ENCODE measurements around the gene LAMB3.

The LAMB3 gene

DNA sequence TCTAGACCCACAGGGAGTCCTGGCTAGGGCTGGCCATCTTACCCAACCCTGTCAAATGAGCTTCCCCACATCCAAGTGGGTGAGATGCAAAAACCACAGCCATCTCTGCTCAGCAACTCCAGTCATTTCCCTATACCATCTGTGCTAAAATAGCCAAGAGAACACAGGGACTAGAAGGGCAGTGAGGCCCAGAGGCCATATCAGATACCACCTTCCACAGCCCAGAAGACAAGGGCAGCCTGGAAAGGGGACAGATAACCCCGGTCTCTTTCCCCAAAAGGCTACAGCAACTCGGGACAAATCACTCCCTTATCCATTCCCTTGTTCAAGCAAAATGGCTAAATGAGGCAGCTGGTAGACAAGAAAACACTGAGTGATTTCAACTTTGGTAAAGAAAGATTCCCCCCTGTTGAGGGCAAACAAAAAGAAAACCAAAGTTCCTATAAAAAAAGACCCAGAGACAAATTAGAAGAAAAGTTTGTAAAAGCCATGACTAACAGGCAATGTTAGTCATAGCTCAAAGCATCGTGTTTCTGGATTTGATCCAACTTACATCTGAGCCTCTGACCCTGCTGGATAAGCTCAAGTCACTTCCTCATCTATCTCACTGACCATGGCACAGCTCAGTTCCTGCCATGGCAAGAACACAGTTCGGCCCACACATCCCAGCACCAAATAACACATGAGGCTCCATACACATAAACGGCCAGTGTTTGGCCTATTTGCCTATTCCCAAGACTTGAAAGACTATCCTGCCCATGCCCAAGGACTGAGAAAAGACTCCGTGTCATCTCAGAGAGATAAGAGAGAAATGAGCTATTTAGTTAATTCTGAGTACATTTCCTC lies 3.1 kb downstream of the LAMB3 start:
- no peak overlapping the region for H3K27ac ChIP-seq
- TF ChIP-seq, protein P1, sequence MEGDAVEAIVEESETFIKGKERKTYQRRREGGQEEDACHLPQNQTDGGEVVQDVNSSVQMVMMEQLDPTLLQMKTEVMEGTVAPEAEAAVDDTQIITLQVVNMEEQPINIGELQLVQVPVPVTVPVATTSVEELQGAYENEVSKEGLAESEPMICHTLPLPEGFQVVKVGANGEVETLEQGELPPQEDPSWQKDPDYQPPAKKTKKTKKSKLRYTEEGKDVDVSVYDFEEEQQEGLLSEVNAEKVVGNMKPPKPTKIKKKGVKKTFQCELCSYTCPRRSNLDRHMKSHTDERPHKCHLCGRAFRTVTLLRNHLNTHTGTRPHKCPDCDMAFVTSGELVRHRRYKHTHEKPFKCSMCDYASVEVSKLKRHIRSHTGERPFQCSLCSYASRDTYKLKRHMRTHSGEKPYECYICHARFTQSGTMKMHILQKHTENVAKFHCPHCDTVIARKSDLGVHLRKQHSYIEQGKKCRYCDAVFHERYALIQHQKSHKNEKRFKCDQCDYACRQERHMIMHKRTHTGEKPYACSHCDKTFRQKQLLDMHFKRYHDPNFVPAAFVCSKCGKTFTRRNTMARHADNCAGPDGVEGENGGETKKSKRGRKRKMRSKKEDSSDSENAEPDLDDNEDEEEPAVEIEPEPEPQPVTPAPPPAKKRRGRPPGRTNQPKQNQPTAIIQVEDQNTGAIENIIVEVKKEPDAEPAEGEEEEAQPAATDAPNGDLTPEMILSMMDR (conservative IDR thresholded peaks at IDR 0.05), result no peak

DNA sequence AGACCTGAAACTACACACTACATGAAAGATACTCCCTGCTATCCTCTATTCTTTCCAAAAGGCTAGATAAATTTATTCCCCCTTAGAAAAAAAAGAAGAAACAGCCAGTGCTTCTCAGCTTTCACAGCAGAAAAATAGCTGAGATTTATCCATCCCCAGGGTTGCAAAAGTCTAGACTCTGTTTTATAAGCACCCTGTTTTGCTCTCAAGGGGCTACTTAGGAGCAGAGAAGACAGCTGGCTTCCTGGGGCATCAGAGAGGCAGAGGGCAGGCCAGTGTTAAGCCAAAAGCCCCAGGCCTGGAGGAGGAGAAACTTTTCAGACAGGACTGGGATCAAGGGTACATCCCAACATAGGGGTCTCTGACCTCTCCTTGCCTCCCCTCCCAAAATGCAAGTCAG lies 3.9 kb downstream of the LAMB3 start:
- no peak overlapping the region for H3K27ac ChIP-seq
- TF ChIP-seq, protein P1 (conservative IDR thresholded peaks at IDR 0.05), result no peak

DNA sequence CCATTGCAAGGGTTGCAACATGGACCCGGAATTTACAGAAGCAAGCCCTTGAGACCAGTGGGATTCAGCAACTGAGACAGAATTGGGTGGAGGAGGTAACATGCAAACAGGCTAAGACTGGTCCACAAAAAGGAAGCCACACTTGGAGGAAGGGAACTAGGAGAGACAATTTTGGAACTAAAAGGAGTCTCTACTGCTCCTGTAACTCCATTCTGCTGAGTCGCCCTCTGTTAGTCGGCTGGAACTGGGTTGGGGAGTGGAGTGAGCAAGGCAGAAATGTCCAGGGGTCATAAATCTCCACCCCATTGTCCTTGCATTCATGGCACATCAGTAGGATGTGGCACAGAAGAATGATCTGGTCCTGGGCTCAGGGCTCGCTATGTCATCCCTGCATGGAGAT lies 5.1 kb downstream of the LAMB3 start:
- TF ChIP-seq, protein P1 (conservative IDR thresholded peaks at IDR 0.05), result no peak

DNA sequence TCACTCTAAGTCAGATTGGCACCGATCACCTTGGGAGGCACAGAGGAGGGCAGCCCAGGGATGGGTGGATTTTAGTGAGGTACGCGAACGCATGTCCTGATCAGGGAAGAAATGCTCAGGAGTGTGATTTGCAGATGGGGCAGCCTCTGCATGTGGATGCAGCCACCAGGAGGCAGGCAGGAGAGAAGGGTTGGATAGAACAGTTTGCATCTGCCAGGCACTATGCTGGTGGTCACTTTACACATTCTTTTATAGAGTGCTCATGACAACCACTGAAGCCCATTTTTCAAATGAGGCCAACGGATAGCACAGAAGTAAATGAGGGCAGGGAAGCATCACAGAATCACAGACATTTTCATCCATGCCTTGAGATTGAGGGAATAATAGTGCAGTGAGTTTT lies 5.7 kb downstream of the LAMB3 start:
- TF ChIP-seq, protein P1 (conservative IDR thresholded peaks at IDR 0.05), result no peak
- H3K27ac ChIP-seq, result no peak overlapping the region

More for the DNA sequence above, 5.1 kb downstream of the LAMB3 start:
- H3K27ac ChIP-seq, result no peak overlapping the region

DNA sequence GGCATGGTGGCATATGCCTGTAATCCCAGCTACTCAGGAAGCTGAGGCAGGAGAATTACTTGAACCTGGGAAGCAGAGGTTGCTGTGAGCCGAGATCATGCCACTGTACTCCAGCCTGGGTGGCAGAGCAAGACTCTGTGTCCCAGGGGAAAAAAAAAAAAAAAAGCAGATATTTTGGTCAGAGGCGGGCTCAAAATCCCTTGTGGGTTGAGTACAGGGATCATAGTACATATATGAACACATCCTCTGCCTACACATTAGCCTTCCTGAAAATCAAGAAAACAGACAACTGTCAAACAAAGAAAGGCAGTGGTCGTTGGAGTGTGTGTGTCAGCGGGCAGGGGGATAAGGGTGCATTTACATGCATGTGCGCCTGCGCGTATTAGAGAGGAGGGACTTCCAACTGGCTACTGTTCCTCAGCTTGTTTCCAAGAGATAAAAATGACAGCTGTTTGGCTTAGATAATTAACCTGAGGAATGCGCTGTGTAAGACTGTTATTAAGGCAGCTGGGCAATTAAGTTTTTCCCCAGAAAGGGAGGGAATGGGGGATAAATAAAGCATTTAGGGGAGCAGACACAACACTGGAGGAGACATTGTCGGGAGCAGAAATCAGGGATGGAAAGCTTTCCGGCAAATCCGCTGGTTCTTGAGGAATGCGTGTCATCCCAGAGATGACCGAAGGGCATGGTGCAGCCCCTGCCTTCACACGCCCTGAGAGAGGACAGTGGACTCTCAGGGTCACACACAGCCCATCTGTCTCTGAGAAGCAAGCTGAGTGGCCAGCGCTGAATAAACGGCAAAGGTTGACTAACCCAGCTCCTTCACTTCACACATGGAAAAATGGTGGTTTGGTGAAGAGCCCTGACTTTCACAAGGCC lies 6.4 kb downstream of the LAMB3 start:
- TF ChIP-seq, protein P1 (conservative IDR thresholded peaks at IDR 0.05), result no peak
- no peak overlapping the region for H3K27ac ChIP-seq

DNA sequence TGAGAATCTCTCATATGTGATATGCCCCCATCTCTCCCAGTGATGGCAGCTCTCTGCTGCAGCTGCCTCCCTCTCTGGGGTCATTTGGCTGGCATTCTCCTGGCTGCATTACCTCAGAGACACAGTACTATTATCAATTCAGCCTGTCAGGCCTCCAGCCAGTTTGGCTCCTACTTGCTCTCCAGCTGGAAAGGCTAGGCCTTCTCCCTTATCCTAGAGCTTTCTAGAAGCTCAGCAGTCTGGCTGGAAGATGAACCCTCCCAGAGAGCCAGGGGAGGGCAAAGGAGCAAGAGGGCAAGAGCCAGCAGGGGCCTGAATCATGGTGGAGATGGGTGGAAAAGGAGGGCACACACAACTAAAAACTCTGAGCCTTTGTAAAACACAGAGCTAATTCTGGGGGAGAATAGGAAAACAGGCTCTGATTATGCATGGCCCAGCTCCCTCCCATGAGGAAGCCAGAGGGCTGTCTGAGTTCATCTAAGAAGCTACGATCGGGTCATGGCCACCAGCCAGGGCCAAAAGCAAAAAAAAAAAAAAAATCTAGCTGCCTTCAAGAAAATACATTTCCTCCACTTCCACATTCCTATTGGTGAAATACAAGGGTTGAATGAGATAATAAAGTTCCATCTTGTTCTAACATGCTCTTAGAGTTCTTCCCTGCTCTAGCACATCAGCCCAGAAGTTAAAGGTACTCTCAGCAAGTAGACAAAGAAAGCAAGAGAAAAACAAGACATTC lies 8.8 kb downstream of the LAMB3 start:
- H3K27ac ChIP-seq, result peak overlapping the region; percentile 72
- TF ChIP-seq, protein P1 (conservative IDR thresholded peaks at IDR 0.05), result no peak

DNA sequence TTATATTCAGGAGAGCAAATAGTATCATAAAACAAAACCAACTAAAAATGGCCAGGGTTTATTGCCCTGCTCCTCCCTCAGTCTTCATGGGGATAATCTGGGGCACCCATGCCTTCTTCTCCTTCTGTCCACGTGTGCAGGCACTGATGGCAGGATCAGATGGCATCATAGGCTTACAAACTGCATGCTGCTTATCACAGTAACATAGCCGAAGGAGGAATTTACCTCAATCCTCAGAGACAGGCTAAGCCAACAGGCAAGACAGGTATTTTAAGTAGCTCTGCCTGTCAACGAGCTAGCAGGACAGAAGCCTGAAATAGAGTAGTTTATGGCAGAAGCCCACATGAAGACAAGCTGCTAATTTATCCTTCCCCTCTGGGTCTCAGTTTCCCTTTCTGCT lies 9.4 kb downstream of the LAMB3 start:
- peak overlapping the region; percentile 72 for H3K27ac ChIP-seq
- TF ChIP-seq, protein P1 (conservative IDR thresholded peaks at IDR 0.05), result no peak

Measured in VCaP (cell line).